IPS-NIHi7 (cell line): Measurements from ENCODE around the gene BCAR3.
"Not testable (repeated sequence)": the region's sequence is repeated elsewhere in the genome, so short reads cannot be mapped to it uniquely, and the experiment has no call there.

Experiments used
- DNase-seq: peaks from one replicate; pipeline ENCODE4 v3.0.0; 2012; ENCODE audit warnings: mixed read lengths; ENCODE audit errors: extremely low spot score

The BCAR3 gene

GRCh38 chr1:93705892-93706500 is 24.4 kb upstream of the BCAR3 start:
- DNase-seq: no peak

DNA sequence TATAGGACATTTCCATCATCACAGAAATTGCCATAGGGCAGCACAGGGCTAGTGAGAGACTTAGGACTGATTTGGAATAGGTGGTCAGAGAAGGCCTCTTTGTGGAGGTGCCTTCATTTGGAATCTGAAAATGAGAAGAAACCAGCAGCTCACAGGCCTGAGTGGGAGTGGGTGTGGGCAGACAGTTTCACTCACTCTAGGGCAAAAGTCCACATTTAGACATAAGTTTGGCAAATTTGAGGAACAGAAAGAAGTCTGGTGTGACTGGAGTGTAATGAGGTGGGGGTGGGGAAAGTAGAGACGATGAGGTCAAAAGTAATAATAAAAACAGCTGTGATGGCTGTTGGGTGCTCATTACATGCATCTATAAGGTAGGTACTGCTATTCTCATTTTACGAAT is 22.4 kb upstream of the BCAR3 start:
- no peak for DNase-seq

DNA sequence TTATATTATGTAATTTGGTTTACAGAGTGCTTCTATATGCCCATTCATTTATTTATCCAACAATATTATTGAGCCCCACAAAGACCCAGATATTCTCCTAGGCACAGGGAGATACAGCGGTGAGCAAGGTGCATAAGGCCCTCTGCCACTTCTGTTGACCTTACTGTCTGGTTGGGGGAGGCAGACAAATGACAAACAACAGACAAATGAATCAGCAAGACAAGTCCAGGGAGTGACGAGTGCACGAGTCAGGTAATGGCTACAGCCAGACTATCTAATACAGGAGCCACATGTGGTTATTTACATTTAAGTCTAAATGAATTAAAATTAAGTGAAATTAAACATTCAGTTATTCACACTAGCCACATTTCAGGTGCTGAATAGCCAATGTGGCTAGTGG is 22.0 kb upstream of the BCAR3 start:
- no peak for DNase-seq

DNA sequence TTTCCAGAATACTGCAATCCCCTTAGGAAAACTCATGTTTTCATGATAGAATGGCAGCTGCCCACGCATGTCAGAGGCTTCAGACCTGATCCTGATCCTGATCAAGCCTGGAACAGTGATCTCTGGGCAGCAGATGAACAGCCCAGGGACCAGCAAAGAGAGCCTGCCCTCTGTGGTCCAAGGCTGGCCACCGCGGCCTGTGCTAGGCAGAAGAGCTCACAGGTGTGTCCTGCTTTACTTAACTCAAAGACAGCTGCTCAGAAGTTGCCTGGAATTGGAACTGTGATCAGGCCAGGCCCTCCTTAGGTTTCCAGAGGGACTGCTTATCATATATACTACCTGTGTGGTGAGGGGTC is 21.2 kb upstream of the BCAR3 start:
- DNase-seq: no peak

- DNase-seq: no peak
Observed at GRCh38 chr1:93702111-93702827, 20.6 kb upstream of the BCAR3 start.

DNA sequence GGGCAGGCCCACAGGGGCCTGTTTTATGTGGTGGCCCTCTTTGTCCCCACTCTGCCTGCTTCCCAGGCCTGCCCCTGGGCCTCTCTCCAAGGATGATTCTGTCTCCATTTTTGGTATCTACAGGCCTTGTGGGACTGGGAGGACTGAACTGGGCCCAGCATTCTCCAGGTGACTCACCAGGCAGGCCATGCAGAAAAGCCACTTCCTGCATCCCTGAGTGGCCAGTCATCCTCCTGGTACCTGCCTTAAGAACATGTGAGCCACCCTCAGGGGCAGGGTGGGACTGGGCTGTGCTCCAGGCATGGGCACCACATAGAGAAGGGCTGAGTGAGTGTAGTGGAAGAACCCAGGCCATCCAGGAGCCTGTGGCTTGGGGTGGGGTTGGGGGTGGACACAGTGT is 20.0 kb upstream of the BCAR3 start:
- DNase-seq: peak; percentile 47

- DNase-seq: no peak
Observed at GRCh38 chr1:93700532-93701469, 19.2 kb upstream of the BCAR3 start.

DNA sequence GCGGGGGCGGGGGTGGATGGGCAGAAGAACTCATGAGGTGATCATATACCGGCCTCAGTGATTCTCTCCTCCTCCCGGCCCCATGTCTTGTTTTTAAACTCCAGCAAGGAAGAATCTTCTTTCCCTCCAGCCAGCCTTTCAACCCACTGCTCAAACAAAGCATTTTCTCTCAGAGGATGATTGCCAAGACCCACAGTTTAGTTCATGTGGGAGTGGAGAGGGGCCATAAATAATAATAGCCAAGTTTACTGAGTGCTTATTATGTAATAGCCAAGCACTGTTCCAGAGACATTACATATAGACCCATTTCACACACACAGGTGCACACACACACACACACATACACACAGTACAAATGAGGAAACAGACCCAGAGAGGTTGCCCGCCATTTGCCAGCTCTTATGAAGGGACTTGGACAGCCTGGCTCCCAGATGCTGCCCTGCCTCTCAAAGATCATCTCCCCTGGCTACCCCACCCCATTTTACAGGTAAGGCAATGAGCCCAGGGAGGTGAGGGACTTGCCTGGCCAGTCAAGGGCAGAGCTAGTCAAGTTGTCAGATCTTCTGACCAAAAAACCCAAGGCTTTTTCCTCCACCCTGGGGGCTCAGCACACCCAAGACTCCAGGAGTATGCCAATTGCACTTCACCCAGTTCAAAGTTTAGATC is 18.0 kb upstream of the BCAR3 start:
- DNase-seq: no peak

DNA sequence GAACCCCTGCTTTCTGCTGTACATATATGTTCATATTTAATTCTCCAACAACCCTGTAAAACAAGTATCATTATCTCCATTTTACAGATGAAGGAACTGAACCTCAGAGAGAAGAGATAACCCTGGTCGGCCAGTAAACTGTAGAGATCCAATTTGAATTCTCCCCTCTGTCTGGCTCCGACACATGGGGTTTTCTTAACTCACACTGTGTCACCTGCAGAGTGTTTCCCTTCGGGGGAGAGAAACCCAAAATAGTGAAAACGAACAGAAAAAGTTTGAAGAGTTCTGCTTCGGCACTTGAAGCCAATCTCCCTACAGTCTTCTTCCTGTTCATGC is 17.4 kb upstream of the BCAR3 start:
- DNase-seq: no peak

GRCh38 chr1:93698329-93699048 is 16.9 kb upstream of the BCAR3 start:
- no peak for DNase-seq

DNA sequence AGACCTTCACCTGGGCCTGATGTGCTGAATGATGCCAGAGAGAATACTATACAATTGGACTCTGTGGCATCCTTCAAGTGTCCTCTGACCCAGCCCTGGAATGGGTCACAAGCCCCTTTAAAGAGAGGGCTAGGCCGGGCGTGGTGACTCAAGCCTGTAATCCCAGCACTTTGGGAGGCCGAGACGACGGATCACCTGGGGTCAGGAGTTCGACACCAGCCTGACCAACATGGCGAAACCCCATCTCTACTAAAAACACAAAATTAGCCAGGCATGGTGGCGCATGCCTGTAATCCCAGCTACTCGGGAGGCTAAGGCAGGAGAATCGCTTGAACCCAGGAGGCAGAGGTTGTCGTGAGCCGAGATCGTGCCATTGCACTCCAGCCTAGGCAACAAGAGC is 15.9 kb upstream of the BCAR3 start:
- DNase-seq: not testable (repeated sequence)

- DNase-seq: no peak
Observed at GRCh38 chr1:93695411-93696005, 13.9 kb upstream of the BCAR3 start.

GRCh38 chr1:93694819-93695218 is 13.2 kb upstream of the BCAR3 start:
- peak; percentile 41 for DNase-seq

DNA sequence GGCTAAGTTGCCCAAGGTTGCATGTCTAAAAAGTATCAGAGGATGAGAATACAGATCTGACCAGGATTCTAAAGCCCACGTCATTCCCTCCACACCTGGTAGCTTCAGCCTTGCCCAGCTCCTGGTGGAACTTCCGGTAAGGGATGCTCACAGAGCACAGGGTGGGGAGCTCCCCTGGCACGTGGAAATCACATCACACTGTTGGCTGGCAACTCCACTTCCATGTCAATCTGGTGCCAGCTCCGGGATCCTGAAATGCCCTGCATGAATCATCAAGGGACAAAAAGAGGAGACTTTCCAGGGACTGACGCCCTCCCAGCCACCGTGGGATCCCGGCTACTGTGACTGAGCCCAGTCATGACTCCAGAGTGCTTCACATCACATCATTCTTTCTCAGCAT is 12.4 kb upstream of the BCAR3 start:
- DNase-seq: no peak

DNA sequence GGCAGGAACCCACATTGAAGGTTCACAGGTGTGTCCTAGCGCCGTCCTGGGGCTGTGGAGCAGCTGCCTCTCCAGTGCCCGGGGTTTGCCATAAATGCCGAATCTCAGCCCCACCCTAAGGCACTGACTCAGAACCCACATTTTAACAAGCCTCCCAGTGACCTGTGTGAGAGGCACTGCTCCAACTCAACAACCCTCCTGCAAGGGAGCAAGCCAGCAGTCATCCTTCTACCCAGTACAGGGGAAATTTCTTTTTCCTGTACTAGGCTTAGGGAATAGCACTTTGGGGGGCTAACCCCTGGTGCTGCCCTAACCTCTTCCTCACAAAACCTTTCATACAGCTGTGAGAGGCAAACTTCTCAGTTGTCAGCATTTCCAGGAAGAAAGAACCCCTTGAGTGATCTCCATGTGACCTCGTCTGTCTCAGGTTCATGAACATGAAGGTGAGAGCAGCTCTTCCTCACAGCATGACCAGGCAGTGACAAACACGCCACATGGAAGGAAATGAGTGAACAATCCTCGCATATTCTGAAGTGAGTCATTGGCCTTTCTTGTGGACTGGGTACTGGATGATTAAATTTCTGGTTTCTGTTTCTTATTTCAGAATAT is 11.4 kb upstream of the BCAR3 start:
- no peak for DNase-seq

DNA sequence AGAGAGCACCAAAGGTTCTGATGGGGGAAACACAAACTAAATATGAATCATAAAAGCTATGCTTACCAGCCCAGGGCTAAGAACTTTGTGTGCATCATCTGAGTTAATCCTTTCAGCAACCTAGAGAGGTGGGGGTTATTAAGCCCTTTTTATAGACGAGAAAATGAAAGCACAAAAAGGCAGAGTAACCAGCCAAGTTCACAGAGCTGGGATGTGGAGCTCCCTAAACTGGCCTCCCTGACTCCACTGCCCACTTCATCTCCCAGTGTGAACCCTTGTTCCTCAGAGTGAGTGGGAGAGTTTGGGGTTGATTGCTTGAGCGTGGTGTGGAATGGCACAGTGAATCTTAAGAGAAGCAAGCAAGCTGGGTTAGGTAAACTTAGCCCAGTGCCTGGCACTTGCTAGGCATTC is 10.8 kb upstream of the BCAR3 start:
- no peak for DNase-seq

- DNase-seq: no peak
Observed at GRCh38 chr1:93692026-93692425, 10.4 kb upstream of the BCAR3 start.

GRCh38 chr1:93690921-93691789 is 9.5 kb upstream of the BCAR3 start:
- DNase-seq: no peak

- DNase-seq: no peak
Observed at GRCh38 chr1:93690341-93690740, 8.7 kb upstream of the BCAR3 start.
